GM18951 (cell line): ENCODE data around the gene PTPDC1.
"Not testable (repeated sequence)": the region's sequence is repeated elsewhere in the genome, so short reads cannot be mapped to it uniquely, and the experiment has no call there.

Experiments
- POLR2A ChIP-seq: IDR thresholded peaks from 4 replicates; pipeline ENCODE4 v1.6.1; 2011; ENCODE audit warnings: mild to moderate bottlenecking; ENCODE audit not compliant: insufficient read length, insufficient read depth; ENCODE audit errors: extremely low read depth
- in situ Hi-C: fragments of 300-500 bp; cut with MboI; formaldehyde crosslinking; loops from one replicate; pipeline ENCODE4 v1.12.0; 2022; ENCODE audit warnings: low sequenced_read_pairs, mixed read lengths, inconsistent platforms; ENCODE audit not compliant: unreplicated experiment

PTPDC1 gene

DNA sequence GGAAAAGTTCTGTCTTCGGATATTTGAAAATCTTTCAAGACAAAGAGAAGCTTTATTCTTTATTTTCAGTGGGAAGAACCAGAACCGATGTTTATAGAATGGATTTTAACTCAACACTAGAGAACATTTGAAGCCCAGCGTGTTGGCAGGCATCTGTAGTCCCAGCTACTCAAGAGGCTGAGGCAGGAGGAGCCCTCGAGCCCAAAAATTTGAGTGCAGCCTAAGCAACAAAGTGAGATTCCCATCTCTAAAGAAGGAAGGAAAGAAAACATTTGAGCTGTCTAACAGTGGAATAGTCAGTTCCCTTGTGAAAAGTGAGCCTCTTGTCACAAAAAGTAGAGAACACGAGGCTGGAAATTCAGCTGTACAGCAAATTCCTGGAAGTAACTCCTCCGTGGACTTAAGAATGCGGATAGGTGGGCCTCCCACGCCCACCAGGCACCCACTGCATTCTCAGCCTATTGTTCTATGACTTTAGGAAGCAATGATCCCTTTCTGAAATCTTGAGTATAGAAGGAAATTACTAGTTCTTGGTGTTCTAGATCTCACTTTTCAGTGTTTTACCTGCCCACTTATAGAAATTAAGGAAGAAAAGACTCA is 2.3 kb upstream of the PTPDC1 start:
- no peak for TF ChIP-seq POLR2A

DNA sequence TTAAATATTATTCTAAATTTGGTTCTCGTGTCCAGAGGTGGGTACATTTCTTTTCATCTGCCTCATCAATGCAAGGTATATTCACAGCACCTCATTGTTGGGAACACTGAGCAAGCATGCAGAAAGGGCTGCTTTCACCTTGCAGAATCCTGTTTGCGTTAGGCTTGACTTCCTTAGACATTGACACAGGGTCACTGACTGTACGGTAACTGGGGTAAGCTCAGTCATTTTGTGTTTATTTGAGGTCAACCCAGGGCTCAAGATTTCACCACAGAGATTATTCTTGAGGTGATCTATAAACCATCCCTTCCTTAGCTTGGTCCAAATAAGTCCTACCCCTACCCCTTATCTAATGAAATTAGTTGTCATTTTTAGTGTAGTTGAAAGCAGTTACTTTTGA is 1.7 kb upstream of the PTPDC1 start:
- TF ChIP-seq POLR2A, result no peak
- in situ Hi-C loops, result no loop called here

More for the DNA sequence above, 2.3 kb upstream of the PTPDC1 start:
- in situ Hi-C loops, result no loop called here

GRCh38 chr9:94082956-94083355 is 1.3 kb upstream of the PTPDC1 start:
- TF ChIP-seq POLR2A, result no peak
- in situ Hi-C loops, result no loop called here

GRCh38 chr9:94083384-94083783 is 880 bp upstream of the PTPDC1 start:
- in situ Hi-C loops, result no loop called here
- no peak for TF ChIP-seq POLR2A

- in situ Hi-C loops, result no loop called here
- no peak for TF ChIP-seq POLR2A
Measured at GRCh38 chr9:94085062-94085639, 887 bp downstream of the PTPDC1 start.

GRCh38 chr9:94086486-94087345 is 2.5 kb downstream of the PTPDC1 start:
- in situ Hi-C loops, result no loop called here
- no peak for TF ChIP-seq POLR2A

DNA sequence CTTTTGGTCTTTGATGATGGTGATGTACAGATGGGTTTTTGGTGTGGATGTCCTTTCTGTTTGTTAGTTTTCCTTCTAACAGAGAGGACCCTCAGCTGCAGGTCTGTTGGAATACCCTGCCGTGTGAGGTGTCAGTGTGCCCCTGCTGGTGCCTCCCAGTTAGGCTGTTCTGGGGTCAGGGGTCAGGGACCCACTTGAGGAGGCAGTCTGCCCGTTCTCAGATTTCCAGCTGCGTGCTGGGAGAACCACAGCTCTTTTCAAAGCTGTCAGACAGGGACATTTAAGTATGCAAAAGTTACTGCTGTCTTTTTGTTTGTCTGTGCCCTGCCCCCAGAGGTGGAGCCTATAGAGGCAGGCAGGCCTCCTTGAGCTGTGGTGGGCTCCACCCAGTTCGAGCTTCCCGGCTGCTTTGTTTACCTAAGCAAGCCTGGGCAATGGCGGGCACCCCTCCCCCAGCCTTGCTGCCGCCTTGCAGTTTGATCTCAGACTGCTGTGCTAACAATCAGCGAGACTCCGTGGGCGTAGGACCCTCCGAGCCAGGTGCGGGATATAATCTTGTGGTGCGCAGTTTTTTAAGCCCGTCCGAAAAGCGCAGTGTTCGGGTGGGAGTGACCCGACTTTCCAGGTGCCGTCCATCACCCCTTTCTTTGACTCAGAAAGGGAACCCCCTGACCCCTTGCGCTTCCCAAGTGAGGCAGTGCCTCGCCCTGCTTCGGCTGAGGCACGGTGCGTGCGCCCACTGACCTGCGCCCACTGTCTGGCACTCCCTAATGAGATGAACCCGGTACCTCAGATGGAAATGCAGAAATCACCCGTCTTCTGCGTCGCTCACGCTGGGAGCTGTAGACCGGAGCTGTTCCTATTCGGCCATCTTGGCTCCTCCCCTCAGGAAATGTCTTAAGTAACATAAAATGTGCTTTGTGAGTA is 10.2 kb downstream of the PTPDC1 start:
- in situ Hi-C loops, result not testable (repeated sequence)

DNA sequence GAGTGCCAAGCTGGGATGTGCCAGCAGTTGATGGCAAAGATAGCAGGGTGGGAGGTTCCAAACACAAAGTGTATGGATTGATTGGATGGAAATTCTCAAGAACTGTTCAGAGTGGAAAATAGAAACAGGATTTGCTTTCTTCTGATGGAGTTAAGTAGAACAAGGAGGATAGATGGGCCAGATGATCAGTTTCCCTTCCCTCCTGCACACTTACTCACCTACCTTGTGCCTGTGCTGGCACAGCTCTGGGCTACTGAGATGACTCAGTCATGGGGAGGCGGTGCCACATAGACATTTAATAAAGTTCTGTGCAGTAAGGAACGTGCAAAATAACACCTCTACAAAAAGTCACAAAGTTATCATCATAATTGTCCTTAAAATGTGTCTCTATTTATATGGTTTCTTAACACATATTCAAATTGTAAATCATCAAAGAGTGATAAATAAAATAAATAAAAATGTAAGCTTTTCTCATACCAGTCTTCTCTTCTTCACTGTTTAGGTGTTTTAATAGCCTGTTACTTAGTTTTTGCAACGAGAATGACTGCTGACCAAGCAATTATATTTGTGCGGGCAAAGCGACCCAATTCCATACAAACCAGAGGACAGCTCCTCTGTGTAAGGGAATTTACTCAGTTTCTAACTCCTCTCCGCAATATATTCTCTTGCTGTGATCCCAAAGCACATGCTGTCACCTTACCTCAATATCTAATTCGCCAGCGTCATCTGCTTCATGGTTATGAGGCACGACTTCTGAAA is 12.7 kb downstream of the PTPDC1 start:
- in situ Hi-C loops, result no loop called here
- no peak for TF ChIP-seq POLR2A

DNA sequence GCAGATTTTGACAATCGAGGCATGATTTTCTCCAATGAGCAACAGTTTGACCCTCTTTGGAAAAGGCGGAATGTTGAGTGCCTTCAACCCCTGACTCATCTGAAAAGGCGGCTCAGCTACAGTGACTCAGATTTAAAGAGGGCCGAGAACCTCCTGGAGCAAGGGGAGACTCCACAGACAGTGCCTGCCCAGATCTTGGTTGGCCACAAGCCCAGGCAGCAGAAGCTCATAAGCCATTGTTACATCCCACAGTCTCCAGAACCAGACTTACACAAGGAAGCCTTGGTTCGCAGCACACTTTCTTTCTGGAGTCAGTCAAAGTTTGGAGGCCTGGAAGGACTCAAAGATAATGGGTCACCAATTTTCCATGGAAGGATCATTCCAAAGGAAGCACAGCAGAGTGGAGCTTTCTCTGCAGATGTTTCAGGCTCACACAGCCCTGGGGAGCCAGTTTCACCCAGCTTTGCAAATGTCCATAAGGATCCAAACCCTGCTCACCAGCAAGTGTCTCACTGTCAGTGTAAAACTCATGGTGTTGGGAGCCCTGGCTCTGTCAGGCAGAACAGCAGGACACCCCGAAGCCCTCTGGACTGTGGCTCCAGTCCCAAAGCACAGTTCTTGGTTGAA is 13.6 kb downstream of the PTPDC1 start:
- no peak for TF ChIP-seq POLR2A
- in situ Hi-C loops, result no loop called here

DNA sequence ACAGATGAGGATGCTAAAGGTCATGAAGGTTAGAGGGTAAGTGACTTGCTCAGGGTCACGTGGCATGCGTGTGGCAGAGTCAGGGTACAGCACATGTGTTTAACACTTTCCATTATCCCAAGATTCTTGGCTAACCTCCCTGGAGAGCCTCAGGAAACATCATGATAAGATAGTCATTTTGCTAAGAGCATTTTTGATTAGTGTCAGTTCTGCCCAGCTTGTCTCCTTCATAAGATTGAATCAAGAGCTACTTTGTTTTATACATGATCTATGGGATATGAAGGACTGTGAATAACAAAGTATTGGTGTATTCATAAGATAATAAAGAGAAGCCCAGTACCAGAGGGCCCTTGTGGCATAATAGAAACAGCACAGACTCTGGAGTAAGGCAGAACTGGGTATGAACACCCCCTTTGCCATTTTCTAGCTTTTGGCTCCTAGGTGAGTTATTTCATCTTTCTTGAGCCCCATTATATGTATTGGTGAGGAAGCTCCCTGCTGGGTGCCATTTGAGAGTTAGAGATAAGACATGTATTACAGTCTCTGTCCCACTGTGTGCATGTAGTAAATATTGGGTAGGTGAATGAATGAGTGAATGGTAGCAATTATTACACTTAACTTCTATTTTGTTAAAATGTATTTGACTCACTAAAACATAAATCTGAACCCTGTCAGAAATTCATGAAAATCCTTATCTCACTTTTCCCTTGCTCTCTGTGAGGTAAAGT is 16.1 kb downstream of the PTPDC1 start:
- no peak for TF ChIP-seq POLR2A

GRCh38 chr9:94101162-94101853 is 17.0 kb downstream of the PTPDC1 start:
- in situ Hi-C loops, result no loop called here

More for the DNA sequence above, 16.1 kb downstream of the PTPDC1 start:
- in situ Hi-C loops, result no loop called here

GRCh38 chr9:94108584-94108983 is 24.3 kb downstream of the PTPDC1 start:
- in situ Hi-C loops, result no loop called here
- TF ChIP-seq POLR2A, result no peak

More at GRCh38 chr9:94101162-94101853, 17.0 kb downstream of the PTPDC1 start:
- no peak for TF ChIP-seq POLR2A
